HG03457 (cell line): ENCODE measurements around the gene ZNF511.
A peak's percentile ranks its signal among the peaks of the same experiment; 100 is the strongest.

Experiments used
- ATAC-seq: cut with Tn5 transposase; IDR thresholded peaks from one replicate; pipeline ENCODE4 v1.9.1; 2021; ENCODE audit warnings: moderate number of reproducible peaks; ENCODE audit not compliant: unreplicated experiment

The ZNF511 gene

GRCh38 chr10:133351408-133352318, 42.9 kb downstream of the ZNF511 start:
- ATAC-seq: no peak

DNA sequence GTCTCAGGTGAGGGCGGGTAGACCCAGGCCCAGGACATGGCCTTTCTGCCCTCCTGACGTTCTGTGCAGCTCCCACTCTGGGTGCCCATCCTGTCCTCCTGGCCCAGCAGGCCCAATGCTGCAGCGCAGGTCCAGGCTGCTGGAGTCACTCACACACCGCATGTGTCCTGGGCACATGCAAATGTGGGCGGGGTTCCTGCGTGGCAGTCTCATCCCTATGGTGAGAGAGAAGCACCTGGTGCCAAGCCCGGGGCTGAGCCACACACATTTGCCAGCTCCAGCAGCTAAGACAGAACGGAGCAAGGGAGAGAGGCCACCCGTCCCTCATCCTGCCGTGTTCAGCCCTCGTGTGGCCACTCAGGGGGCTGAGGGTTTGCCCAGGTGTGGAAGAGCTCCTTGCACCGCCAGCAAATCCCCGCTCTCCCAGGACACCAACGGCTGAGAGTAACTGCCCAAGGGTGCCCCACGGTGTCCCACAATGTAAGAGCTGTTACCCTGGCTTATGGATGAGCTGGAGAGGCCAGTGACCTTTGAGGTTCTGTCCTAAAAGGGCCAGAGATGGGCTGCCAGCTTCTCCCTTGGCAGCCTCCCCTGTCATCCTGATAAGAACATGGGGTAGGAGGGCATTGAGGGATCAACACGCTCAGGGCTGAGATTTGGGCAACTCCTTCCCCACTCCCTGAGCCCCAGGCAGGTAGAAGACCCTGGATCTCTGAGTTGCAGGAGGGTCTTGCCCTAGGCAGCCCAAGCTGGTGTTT, 44.7 kb downstream of the ZNF511 start:
- ATAC-seq: no peak

GRCh38 chr10:133353988-133354605, 45.4 kb downstream of the ZNF511 start:
- no peak for ATAC-seq

DNA sequence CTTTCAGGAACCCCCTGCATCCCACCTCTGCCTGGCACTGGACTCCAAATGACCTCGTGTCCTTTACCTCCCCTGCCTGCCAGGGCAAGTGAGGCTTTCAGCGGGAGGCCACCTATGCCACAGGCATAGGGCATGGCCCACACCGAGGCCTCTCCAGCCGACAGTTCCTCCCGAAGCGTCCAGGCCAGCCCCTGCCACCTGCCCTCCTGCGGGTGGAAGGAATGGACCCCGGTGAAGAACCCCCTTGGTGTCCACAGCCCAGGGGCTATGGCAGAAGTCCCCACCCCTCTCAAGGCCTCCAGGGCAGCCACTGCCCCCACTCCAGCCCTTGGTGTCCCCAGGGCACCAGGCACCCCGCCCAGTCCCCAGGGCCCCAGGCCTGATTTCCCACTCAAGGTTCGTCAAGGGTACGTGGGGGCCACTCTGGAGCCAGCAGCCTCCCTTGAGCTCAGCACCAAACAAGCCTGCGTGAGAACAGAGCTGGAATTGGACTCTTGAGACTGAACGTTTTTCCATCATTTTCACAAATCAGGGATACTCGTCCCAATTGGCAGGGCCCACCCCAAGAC, 46.0 kb downstream of the ZNF511 start:
- no peak for ATAC-seq

GRCh38 chr10:133355266-133355665, 46.6 kb downstream of the ZNF511 start:
- ATAC-seq: no peak

DNA sequence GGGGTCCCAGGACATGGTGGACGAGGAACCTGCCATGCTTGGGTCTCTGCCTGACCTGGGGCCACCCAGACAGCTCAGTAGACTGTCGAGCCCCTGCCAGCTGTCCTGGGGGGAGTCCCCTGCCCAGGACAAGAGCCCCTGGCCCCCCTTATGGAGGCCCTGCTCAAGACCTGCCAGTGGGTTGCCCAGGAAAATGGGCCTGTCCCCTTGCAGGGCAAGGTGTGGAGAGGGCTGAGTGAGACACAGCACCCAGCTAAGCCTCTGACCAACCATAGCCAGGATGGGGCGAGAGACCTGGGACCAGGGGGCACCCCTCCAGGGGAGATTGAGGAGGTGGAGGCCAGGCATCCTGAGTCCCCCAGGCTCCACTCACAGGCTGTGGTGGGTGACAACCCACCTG, 47.3 kb downstream of the ZNF511 start:
- no peak for ATAC-seq

DNA sequence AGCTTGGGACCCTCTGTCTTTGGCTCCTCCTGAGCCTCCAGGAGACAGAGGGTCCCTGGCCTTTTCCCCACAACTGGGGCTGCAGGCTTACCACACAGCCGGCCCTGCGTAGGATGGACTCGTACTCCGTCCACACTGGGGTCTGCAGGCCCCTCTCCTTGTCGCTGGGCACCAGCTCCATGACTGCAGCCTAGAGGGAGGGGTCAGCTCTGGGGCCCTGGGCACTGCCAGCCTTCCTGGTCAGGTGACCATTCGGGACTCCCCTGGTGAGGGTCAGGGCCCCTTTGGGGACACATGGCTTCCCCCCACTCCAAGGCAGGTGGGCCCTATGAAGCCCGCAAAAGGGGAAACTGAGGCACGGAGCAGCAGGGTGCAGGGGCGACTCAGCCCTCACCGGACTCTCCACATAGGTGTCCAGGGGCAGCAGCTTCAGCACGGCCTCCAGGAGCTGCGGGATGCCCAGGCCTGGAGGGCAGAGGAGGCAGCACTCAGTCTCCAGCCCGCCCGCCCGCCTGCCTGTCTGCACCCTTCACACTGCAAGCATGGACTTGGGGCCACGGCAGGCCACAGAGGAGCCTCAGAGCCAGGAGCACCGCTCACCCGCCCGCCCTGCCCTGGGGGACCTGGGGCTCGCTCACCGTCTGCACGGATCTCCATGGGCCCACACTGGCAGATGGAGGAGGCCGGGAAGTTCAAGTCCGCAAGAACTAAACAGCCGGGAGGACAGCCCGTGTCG, 48.0 kb downstream of the ZNF511 start:
- ATAC-seq: no peak

GRCh38 chr10:133357285-133358161, 48.8 kb downstream of the ZNF511 start, which contains the start of gene FUOM:
TSS of gene FUOM (minus strand) at chr10:133358019. CDS start at chr10:133358007, 12 bp downstream.
- ATAC-seq: peak; percentile 54

- ATAC-seq: no peak
These were observed 49.6 kb downstream of the ZNF511 start for GRCh38 chr10:133358162-133358924.

DNA sequence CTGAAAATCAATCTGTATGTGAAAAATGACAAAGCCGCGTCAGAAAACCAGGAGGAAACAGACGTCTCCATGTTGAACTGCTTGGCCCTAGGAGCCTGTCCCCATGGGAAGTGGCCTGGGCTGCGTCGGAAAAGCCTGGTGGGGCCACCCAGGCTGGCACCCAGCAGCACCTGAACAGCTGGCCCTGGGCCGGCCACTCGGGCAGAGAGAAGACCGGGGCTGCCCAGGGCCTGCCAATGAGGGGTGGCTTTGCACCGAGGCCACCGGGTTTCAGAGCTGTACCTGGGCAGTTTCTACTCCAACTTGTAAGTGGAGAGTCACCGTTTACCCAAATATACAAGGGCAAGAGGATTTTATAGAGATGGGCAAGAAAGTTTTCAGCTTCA, 50.2 kb downstream of the ZNF511 start:
- ATAC-seq: no peak

DNA sequence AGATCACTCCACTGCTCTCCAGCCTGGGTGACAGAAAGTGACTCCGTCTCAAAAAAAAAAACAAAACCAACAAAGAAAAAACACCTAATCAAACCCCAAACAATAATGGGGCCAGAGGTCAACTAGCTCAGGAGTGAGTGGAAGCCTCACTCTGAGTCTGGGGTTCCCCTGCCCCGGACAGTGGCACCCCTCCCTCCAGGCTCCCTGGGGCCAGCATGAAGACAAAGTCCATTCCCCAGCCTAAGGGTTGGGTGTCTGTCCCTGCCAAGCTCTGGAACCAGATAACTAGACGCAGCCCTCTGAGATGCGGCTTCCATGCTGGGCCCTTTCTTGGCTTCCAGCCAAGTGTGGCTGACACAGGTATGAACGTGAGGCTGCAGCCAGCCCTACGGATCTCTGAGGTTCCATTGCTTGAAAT, 50.8 kb downstream of the ZNF511 start:
- ATAC-seq: no peak

- ATAC-seq: no peak
These were observed 51.4 kb downstream of the ZNF511 start for GRCh38 chr10:133359972-133360610.

- ATAC-seq: no peak
These were observed 52.5 kb downstream of the ZNF511 start for GRCh38 chr10:133361227-133361626.

DNA sequence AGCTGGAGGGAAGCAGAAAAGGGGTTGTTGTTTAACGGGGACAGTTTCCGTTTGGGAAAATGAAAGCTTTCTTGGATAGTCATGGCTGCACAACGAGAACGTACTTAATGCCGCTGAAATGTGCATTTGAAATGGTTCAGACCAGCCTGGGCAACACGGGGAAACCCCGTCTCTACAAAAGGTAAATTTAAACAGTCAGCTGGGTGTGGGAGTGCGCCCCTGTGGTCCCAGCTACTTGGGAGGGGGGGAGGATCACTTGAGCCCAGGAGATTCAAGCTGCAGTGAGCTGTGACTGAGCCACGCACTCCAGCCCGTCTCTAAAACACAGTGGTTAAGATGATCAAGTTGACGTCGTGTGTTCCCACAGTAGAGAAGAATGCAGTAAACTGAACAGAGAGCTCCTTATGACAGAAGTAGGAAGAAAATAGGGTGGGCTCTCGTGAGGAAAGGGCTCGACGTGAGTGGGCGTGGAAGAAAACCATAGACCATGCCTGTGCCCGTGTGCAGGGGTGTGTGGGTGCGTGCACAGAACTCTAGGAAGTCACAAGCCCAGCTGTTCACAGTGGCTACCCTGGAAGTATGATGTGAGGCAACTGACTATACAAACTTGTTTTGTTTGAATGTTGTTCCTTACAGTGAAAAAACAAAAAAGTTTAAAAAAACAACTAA, 53.2 kb downstream of the ZNF511 start:
- no peak for ATAC-seq
